K562 (cell line): ENCODE results near the gene IARS1. TPM values are rescaled to one million over a fixed set of nuclear protein-coding genes. Genes with fewer than 3 reads are reported as not detected.

Source experiments
- ATAC-seq: fragments of 200-7000 bp; cut with Tn5 transposase; 3 replicates; pipeline ENCODE4 v1.9.1; 2020; ENCODE audit warnings: moderate library complexity
- BruUV-seq: library from RNA; stranded (reverse); fragments of 400-500 nt; replicated peaks from 2 replicates; lab custom pipeline; 2021; lab: Mats Ljungman, UMichigan
- CTCF ChIA-PET: fragments of 300-600 bp; formaldehyde crosslinking; extraction: SDS; loops from one replicate; lab custom pipeline; 2021; ENCODE audit warnings: low intra/inter-chr PET ratio; lab: Yijun Ruan, JAX
- POLR2A ChIA-PET: fragments of 300-600, 350-650 bp; sonication (Branson Sonifier 250); formaldehyde crosslinking; extraction: SDS; loops from one replicate; lab custom pipeline; 2021; ENCODE audit warnings: antibody characterized with exemption, inconsistent platforms; lab: Yijun Ruan, JAX
- DNase-seq, 4 experiments: peaks; one replicate each; pipeline versions ENCODE4 v3.0.0 to v3.0.0-alpha.2; 2011 to 2018; ENCODE audit warnings: low spot score in 3 of 4, mixed read lengths in 3 of 4; ENCODE audit errors: extremely low read depth in 1 of 4
- FAIRE-seq: peaks from 2 replicates; lab custom pipeline; 2011; peaks lifted over from hg19 to GRCh38; lab: Jason Lieb, UNC
- H2AFZ ChIP-seq: 2 replicates; pipeline ENCODE4 v1.6.0; 2011; ENCODE audit warnings: low read depth, low read length, control low read depth, inconsistent platforms
- H3K27ac ChIP-seq: fragments of 200-600 bp; 3 replicates; pipeline ENCODE4 v1.8.0; 2011; ENCODE audit warnings: low read depth, mild to moderate bottlenecking, control low read depth, inconsistent platforms, low read length, moderate library complexity, mixed read lengths; ENCODE audit errors: extremely low read depth
- H3K27me3 ChIP-seq, 2 experiments: fragments of 300-600 bp in 1 of 2; 2 replicates in 1 of 2; 3 replicates in 1 of 2; pipeline versions ENCODE4 v1.6.0 to v1.8.0; 2011; ENCODE audit warnings: inconsistent platforms in 2 of 2, low read length in 2 of 2, mild to moderate bottlenecking in 1 of 2, mixed read lengths in 1 of 2, moderate library complexity in 1 of 2; ENCODE audit not compliant: control insufficient read depth in 2 of 2, insufficient read depth in 2 of 2
- H3K36me3 ChIP-seq: fragments of 300-600 bp; 3 replicates; pipeline ENCODE4 v1.8.0; 2011; ENCODE audit warnings: mild to moderate bottlenecking, low read length, inconsistent platforms; ENCODE audit not compliant: control insufficient read depth, insufficient read depth
- H3K4me1 ChIP-seq, 2 experiments: fragments of 200-600 bp in 1 of 2; replicated peaks in 1 of 2; 2 replicates in 1 of 2; 3 replicates in 1 of 2; pipeline versions ENCODE4 v1.5.1 to v1.8.0; 2011; ENCODE audit warnings: inconsistent platforms in 2 of 2, low read length in 2 of 2, mild to moderate bottlenecking in 1 of 2, mixed read lengths in 1 of 2, moderate library complexity in 1 of 2; ENCODE audit not compliant: control insufficient read depth in 2 of 2, insufficient read depth in 2 of 2
- H3K4me2 ChIP-seq: 2 replicates; pipeline ENCODE4 v1.6.1; 2011; ENCODE audit warnings: low read length, control low read depth, inconsistent platforms, mixed read lengths; ENCODE audit not compliant: insufficient read depth
- H3K4me3 ChIP-seq: fragments of 200-600 bp; sonication (generic), shearing (Covaris generic); 2 replicates; pipeline ENCODE4 v1.5.1; 2016; ENCODE audit warnings: control low read depth, inconsistent platforms
- H3K79me2 ChIP-seq: fragments of 200-600 bp; 3 replicates; pipeline ENCODE4 v1.8.0; 2011; ENCODE audit warnings: low read length, inconsistent platforms; ENCODE audit not compliant: control insufficient read depth, insufficient read depth
- H3K9ac ChIP-seq, 2 experiments: 2 replicates each; pipeline versions ENCODE4 v1.6.0 to v1.6.1; 2011; ENCODE audit warnings: low read depth in 2 of 2, low read length in 2 of 2, control low read depth in 1 of 2, inconsistent platforms in 1 of 2, mild to moderate bottlenecking in 1 of 2, mixed read lengths in 1 of 2; ENCODE audit not compliant: insufficient read depth in 1 of 2
- H3K9me1 ChIP-seq: one replicate; pipeline ENCODE4 v1.6.0; 2011; ENCODE audit warnings: inconsistent platforms, mild to moderate bottlenecking, low read length, moderate library complexity; ENCODE audit not compliant: control insufficient read depth, insufficient read depth
- H3K9me3 ChIP-seq: replicated peaks from 2 replicates; pipeline ENCODE4 v1.5.1; 2011; ENCODE audit warnings: low read depth, low read length, inconsistent platforms; ENCODE audit not compliant: control insufficient read depth, insufficient read depth
- H4K20me1 ChIP-seq: replicated peaks from 2 replicates; pipeline ENCODE4 v1.6.1; 2011; ENCODE audit warnings: low read length, inconsistent platforms, mixed read lengths; ENCODE audit not compliant: control insufficient read depth, insufficient read depth
- GATAD2B ChIP-seq: fragments of 450-650 bp; IDR thresholded peaks from 2 replicates; pipeline ENCODE4 v1.6.1; 2017; ENCODE audit warnings: mild to moderate bottlenecking, borderline replicate concordance
- HCFC1 ChIP-seq: IDR thresholded peaks from 2 replicates; pipeline ENCODE4 v1.6.1; 2012; ENCODE audit warnings: low read depth, low read length, improper control_type of control experiment
- KAT2B ChIP-seq: IDR thresholded peaks from one replicate; pipeline ENCODE4 v1.6.1; 2012; ENCODE audit warnings: low read depth, mild to moderate bottlenecking, control low read depth, inconsistent platforms, low read length, moderate library complexity
- MTA1 ChIP-seq: fragments of 450-650 bp; IDR thresholded peaks from 2 replicates; pipeline ENCODE4 v1.6.1; 2017; ENCODE audit warnings: borderline replicate concordance
- OTX1 ChIP-seq: fragments of 450-650 bp; formaldehyde crosslinking; IDR thresholded peaks from 2 replicates; pipeline ENCODE4 v1.4.0; 2022; ENCODE audit warnings: mild to moderate bottlenecking
- RFX7 ChIP-seq: fragments of 250-450 bp; sonication (Bioruptor Pico); IDR thresholded peaks from 2 replicates; pipeline ENCODE4 v1.5.1; 2021; ENCODE audit warnings: mild to moderate bottlenecking
- RNF2 ChIP-seq: sonication (generic); IDR thresholded peaks from 2 replicates; pipeline ENCODE4 v1.6.1; 2016
- TCF3 ChIP-seq: sonication (generic); formaldehyde crosslinking; IDR thresholded peaks from 2 replicates; pipeline ENCODE4 v1.4.0; 2020; ENCODE audit warnings: mild to moderate bottlenecking, missing genetic modification reagents
- ZEB2 ChIP-seq: fragments of 450-650 bp; IDR thresholded peaks from 2 replicates; pipeline ENCODE4 v1.6.1; 2016
- WGBS: fragments of 100-300 bp; shearing (Covaris generic); methylation state at CpG from one replicate; pipeline ENCODE4 v1.1.6; 2016; ENCODE audit warnings: low coverage, mixed read lengths; ENCODE audit not compliant: insufficient coverage; ENCODE audit errors: missing lambda C conversion rate; 5-methylcytosine and 5-hydroxymethylcytosine counted together
- in situ Hi-C: fragments of 300-500 bp; cut with MboI; formaldehyde crosslinking; loops from 4 replicates; pipeline ENCODE4 v1.15.0; 2018; ENCODE audit warnings: inconsistent platforms, mixed read lengths
- intact Hi-C: fragments of 100-400 bp; cut with micrococcal nuclease; formaldehyde crosslinking; loops from 2 replicates; pipeline ENCODE4 v1.14.2; 2022
- polyA plus RNA-seq, 8 experiments: library from polyadenylated mRNA; depleted of rRNA in 4 of 8; stranded (reverse) in 5 of 8; unstranded in 3 of 8; fragments of >200 nt; fragmentation: Nextera tagmentation in 2 of 8; fragmentation: Illumina TruSeq in 1 of 8; extraction: Ambion mirVana in 2 of 8; extraction: Trizol in 1 of 8; gene quantifications; 2 replicates each; pipeline versions ENCODE4 v1.2.1 to v1.2.3, GENCODE V29; 2011 to 2014; ENCODE audit warnings: inconsistent platforms in 1 of 8, missing spikeins in 1 of 8
- total RNA-seq, 7 experiments: library from RNA; depleted of rRNA in 6 of 7; stranded (reverse); fragments of >200 nt in 6 of 7; fragmentation: Illumina TruSeq in 2 of 7; extraction: Trizol in 2 of 7; gene quantifications; 2 replicates each; pipeline versions ENCODE4 v1.2.1 to v1.2.3, GENCODE V29; 2011 to 2021; ENCODE audit warnings: low replicate concordance in 1 of 7
- TF ChIP-seq, protein P1 (sequence below): IDR thresholded peaks from 2 replicates; pipeline ENCODE4 v1.6.1; 2016; ENCODE audit warnings: missing genetic modification characterization, missing compliant biosample characterization
- TF ChIP-seq, protein P2 (sequence below): IDR thresholded peaks from 2 replicates; pipeline ENCODE4 v1.6.1; 2011; ENCODE audit warnings: borderline replicate concordance, low read depth, mild to moderate bottlenecking, moderate library complexity, low read length; ENCODE audit not compliant: insufficient read depth, poor library complexity, severe bottlenecking
- TF ChIP-seq, protein P3 (sequence below): fragments of 450-650 bp; formaldehyde crosslinking; conservative IDR thresholded peaks from 2 replicates; pipeline ENCODE4 v1.4.0; 2022; ENCODE audit warnings: mild to moderate bottlenecking, missing genetic modification characterization
- TF ChIP-seq, protein P4 (sequence below): fragments of 450-650 bp; IDR thresholded peaks from 2 replicates; pipeline ENCODE4 v1.6.1; 2017; ENCODE audit warnings: antibody characterized with exemption, mild to moderate bottlenecking

Gene IARS1
- total and polyA plus RNA-seq, 9 of the 15 experiments (the other 6 are each of a cell fraction or from before 2014, with no cell fraction given): 119 to 371 (median 234) TPM

DNA sequence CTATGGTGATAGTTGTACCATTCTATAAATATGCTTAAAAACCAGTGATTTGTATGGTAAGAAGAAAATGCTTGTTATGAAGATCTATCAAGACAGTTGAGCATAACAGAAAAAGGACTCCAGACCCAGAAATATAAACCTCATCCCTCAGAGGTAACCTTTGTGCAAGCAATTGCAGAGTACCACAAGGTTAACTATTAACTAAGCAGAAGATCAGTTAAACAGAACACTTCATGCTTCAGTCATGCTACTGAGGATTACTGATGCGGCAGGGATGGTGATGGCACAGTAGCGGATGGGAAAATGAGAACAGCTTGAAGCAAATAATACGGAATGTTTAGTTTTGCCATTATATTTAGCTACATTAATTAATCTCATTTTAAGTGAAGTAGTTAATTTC is 45.5 kb downstream of the IARS1 start (continued):
- TF ChIP-seq RFX7: no peak

DNA sequence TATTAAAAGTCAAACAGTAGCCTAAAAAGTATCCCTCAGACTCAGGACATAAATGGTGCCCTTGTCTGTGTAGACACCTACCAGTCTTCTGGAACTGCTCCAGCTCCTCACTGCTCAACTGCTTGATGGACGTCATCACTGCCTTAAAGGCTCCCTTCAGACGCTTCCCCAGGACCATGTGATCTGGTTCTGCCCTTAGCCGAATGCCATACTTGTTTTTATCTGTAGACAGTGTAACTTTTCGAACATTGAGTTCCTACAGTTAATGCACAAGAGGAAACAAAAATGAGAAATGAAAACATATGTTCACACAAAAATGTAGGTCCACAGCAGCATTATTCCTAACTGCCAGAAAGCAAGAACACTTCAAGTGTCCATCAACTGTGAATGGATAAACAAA is 46.2 kb downstream of the IARS1 start:
- Histone ChIP-seq H3K4me2 (no peak overlapping the region), H3K36me3 (peaks cover 99% of the 10 kb centered on the region), H3K4me1 (no peaks in the 10 kb centered on the region), H2AFZ (no peak overlapping the region), H3K9me3 (no peaks in the 10 kb centered on the region), H3K9ac (no peak overlapping the region), H3K9me1 (no peaks in the 10 kb centered on the region), H3K27ac (no peak overlapping the region), H3K4me3 (no peak overlapping the region), H3K27me3 (no peaks in the 10 kb centered on the region), H3K79me2 (no peaks in the 10 kb centered on the region), H4K20me1 (peaks cover 7% of the 10 kb centered on the region; the same call in 1 of the 2 replicates)
- no peak for ATAC-seq
- DNase-seq: no peak
- WGBS: 93% methylated on average over 4 of the region's 4 CpGs
- in situ Hi-C loops: no loop called here
- ChIA-PET POLR2A (interaction anchor here (0.6 to 2.1 kb wide), 2 partner anchors 13 to 114 kb away, joined by 3 to 7 read pairs; no protein-coding TSS in a partner anchor), CTCF (no interaction called here)
- BruUV-seq: no TSS peak
- intact Hi-C loops: loop anchor here (5.0 kb wide), 1 partner anchor 35 kb away; no protein-coding TSS in a partner anchor
- no peak for FAIRE-seq
- TF ChIP-seq ZEB2 (no peak), TCF3 (CRISPR knock-in tag) (no peak), MTA1 (no peak), GATAD2B (no peak), HCFC1 (no peak), KAT2B (no peak), RNF2 (no peak), OTX1 (CRISPR knock-in tag) (no peak)
- TF ChIP-seq, protein P1, sequence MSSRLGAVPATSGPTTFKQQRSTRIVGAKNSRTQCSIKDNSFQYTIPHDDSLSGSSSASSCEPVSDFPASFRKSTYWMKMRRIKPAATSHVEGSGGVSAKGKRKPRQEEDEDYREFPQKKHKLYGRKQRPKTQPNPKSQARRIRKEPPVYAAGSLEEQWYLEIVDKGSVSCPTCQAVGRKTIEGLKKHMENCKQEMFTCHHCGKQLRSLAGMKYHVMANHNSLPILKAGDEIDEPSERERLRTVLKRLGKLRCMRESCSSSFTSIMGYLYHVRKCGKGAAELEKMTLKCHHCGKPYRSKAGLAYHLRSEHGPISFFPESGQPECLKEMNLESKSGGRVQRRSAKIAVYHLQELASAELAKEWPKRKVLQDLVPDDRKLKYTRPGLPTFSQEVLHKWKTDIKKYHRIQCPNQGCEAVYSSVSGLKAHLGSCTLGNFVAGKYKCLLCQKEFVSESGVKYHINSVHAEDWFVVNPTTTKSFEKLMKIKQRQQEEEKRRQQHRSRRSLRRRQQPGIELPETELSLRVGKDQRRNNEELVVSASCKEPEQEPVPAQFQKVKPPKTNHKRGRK (tag): no peak
- TF ChIP-seq, protein P2, sequence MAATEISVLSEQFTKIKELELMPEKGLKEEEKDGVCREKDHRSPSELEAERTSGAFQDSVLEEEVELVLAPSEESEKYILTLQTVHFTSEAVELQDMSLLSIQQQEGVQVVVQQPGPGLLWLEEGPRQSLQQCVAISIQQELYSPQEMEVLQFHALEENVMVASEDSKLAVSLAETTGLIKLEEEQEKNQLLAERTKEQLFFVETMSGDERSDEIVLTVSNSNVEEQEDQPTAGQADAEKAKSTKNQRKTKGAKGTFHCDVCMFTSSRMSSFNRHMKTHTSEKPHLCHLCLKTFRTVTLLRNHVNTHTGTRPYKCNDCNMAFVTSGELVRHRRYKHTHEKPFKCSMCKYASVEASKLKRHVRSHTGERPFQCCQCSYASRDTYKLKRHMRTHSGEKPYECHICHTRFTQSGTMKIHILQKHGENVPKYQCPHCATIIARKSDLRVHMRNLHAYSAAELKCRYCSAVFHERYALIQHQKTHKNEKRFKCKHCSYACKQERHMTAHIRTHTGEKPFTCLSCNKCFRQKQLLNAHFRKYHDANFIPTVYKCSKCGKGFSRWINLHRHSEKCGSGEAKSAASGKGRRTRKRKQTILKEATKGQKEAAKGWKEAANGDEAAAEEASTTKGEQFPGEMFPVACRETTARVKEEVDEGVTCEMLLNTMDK: no peak
- TF ChIP-seq, protein P3, sequence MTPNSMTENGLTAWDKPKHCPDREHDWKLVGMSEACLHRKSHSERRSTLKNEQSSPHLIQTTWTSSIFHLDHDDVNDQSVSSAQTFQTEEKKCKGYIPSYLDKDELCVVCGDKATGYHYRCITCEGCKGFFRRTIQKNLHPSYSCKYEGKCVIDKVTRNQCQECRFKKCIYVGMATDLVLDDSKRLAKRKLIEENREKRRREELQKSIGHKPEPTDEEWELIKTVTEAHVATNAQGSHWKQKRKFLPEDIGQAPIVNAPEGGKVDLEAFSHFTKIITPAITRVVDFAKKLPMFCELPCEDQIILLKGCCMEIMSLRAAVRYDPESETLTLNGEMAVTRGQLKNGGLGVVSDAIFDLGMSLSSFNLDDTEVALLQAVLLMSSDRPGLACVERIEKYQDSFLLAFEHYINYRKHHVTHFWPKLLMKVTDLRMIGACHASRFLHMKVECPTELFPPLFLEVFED (CRISPR knock-in tag): no peak
- TF ChIP-seq, protein P4, sequence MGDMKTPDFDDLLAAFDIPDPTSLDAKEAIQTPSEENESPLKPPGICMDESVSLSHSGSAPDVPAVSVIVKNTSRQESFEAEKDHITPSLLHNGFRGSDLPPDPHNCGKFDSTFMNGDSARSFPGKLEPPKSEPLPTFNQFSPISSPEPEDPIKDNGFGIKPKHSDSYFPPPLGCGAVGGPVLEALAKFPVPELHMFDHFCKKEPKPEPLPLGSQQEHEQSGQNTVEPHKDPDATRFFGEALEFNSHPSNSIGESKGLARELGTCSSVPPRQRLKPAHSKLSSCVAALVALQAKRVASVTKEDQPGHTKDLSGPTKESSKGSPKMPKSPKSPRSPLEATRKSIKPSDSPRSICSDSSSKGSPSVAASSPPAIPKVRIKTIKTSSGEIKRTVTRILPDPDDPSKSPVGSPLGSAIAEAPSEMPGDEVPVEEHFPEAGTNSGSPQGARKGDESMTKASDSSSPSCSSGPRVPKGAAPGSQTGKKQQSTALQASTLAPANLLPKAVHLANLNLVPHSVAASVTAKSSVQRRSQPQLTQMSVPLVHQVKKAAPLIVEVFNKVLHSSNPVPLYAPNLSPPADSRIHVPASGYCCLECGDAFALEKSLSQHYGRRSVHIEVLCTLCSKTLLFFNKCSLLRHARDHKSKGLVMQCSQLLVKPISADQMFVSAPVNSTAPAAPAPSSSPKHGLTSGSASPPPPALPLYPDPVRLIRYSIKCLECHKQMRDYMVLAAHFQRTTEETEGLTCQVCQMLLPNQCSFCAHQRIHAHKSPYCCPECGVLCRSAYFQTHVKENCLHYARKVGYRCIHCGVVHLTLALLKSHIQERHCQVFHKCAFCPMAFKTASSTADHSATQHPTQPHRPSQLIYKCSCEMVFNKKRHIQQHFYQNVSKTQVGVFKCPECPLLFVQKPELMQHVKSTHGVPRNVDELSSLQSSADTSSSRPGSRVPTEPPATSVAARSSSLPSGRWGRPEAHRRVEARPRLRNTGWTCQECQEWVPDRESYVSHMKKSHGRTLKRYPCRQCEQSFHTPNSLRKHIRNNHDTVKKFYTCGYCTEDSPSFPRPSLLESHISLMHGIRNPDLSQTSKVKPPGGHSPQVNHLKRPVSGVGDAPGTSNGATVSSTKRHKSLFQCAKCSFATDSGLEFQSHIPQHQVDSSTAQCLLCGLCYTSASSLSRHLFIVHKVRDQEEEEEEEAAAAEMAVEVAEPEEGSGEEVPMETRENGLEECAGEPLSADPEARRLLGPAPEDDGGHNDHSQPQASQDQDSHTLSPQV: no peak
